ENCODE measurements around the gene UBE2D4.
A peak's percentile ranks its signal among the peaks of the same experiment; 100 is the strongest.
"Not testable (repeated sequence)": the region's sequence is repeated elsewhere in the genome, so short reads cannot be mapped to it uniquely, and the experiment has no call there.

Gene UBE2D4

GRCh38 chr7:43966392-43966791 lies 40.2 kb downstream of the UBE2D4 start:
- DNase-seq = not testable (repeated sequence)

GRCh38 chr7:43968172-43969040 lies 42.2 kb downstream of the UBE2D4 start:
- not testable (repeated sequence) for DNase-seq

GRCh38 chr7:43969586-43969985 lies 43.4 kb downstream of the UBE2D4 start:
- not testable (repeated sequence) for DNase-seq

GRCh38 chr7:43970698-43971097 lies 44.5 kb downstream of the UBE2D4 start:
- not testable (repeated sequence) for DNase-seq

GRCh38 chr7:43974033-43974573 lies 47.9 kb downstream of the UBE2D4 start:
- not testable (repeated sequence) for DNase-seq

GRCh38 chr7:43974725-43975482 lies 48.7 kb downstream of the UBE2D4 start:
- not testable (repeated sequence) for DNase-seq

- DNase-seq = no peak
Observed at GRCh38 chr7:43977525-43977924, 51.3 kb downstream of the UBE2D4 start.

GRCh38 chr7:43978102-43978501 lies 51.9 kb downstream of the UBE2D4 start:
- DNase-seq = not testable (repeated sequence)

GRCh38 chr7:43982848-43983247 lies 56.6 kb downstream of the UBE2D4 start:
- DNase-seq = not testable (repeated sequence)

GRCh38 chr7:43983736-43984135 lies 57.5 kb downstream of the UBE2D4 start:
- DNase-seq = not testable (repeated sequence)

GRCh38 chr7:43985904-43986864 lies 59.9 kb downstream of the UBE2D4 start:
- peak in 34 of 51 donors; percentile 4 to 79 (median 28) for DNase-seq

GRCh38 chr7:43987476-43987875 lies 61.2 kb downstream of the UBE2D4 start:
- not testable (repeated sequence) for DNase-seq

- not testable (repeated sequence) for DNase-seq
Observed at GRCh38 chr7:43990011-43990585, 63.9 kb downstream of the UBE2D4 start.

- DNase-seq = not testable (repeated sequence)
Observed at GRCh38 chr7:43990829-43991228, 64.6 kb downstream of the UBE2D4 start.

- not testable (repeated sequence) for DNase-seq
Observed at GRCh38 chr7:43992896-43993295, 66.7 kb downstream of the UBE2D4 start.

GRCh38 chr7:43994681-43995080 lies 68.4 kb downstream of the UBE2D4 start:
- DNase-seq = not testable (repeated sequence)

- DNase-seq = not testable (repeated sequence)
Observed at GRCh38 chr7:43997532-43997931, 71.3 kb downstream of the UBE2D4 start, which contains the start of gene SPDYE1. SPDYE1 (plus strand) TSS chr7:43997897; CDS start chr7:43999950, 2,053 bp downstream.
